NCI-H1105 (cell line): ENCODE measurements around the gene HIRIP3.

Experiments
- DNase-seq: peaks from one replicate; lab custom pipeline; 2025; lab: John Stamatoyannopoulos, UW

The HIRIP3 gene

DNA sequence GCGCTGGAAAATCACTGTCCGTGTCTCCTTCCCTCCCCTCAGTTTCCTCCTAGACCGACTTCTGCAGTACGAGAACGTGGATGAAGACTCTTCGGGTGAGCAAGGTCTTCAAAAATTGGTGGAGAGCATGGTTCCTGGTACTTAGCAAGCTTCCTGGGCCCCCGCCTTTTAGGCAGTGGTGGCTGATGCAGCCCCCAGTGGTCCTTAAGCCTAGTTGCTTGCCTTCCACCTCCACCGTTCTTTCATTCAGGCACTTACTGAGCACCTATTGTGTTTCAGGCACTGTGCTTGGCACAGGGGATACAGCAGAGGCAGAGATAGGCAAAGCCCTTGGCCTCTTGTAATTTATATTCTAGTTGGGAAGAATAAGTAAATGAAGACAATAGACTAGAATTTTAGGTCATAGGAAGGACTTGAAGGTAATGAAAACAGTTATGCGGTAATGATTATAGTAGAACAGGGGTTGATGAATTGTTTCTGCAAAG lies 1.4 kb upstream of the HIRIP3 start:
- no peak for DNase-seq

DNA sequence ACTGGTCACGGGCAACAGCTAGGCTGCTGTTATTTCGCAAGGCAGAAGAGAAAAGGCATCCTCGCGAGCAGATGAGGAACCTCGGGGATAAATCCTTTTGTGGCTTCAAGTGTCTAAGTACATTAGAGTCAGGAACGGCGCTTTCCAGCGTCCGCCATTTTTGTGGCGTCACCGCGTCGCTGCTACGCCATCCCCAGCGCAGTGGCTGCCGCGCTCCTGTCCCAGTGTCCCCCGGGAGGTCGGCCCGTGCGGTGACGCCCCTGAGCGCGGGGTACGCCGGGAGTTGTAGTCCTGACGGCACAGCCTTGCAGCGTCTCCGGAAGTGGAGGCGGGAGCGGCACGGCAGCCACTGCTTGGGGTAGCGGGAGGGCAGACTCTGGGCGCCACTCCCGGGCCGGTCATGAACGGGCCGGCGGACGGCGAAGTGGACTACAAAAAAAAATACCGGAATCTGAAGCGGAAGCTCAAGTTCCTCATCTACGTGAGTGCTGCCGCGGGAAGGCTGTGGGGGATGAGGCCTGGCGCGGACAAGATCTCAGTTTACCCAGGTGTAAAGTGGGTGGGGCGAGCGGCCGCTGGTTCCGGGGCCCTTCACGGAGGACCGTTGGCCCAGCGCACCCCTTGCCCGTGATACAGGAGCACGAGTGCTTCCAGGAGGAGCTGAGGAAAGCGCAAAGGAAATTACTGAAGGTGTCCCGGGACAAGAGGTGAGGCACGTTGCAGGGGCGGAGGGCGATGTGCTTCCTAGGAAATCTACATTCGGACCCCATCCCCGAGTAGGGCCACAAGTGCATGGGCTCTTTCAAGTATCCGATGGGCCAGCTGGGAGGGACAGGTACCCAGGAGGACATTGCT lies 721 bp upstream of the HIRIP3 start, which contains the start of gene INO80E:
Gene INO80E, plus strand, starts transcription at position 331 of the 855 bp plus-strand sequence. Its CDS starts 70 bp downstream, at position 401.
- peak; percentile 96 for DNase-seq

DNA sequence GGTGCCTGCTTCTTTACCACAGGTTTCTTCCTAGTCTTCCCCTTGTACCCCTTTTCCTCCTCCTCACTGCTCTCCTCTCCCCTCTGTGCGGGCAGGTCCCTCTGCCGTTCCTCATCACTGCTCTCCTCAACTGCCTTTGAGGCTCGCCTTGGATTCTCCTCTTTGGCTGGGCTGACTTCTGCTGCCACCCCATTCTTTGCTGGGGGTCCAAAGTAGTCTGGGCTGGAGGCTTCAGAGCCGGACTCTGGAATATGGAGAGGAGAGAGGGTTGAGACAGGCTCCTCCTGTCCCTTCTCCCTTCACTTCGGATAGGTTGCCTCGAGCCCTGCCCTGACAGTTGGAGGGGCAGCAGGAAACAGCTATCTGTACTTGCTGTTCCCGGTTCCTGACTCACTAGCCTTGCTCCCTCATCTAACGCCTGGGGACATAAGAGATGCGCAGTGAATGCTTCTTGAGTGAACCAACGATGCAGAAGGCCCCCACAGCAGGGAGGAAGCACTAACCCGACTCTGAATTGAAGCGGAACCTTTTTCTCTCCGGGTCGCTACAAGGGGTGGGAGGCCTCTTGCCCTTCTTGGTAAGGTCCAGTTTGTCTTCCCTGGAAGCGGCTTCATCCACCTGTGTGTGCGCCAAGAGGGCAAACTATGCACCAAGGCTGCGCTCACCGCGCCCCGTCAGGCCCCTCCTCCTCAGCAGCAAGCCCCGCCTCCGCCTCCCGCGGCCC lies 655 bp downstream of the HIRIP3 start:
- no peak for DNase-seq

DNA sequence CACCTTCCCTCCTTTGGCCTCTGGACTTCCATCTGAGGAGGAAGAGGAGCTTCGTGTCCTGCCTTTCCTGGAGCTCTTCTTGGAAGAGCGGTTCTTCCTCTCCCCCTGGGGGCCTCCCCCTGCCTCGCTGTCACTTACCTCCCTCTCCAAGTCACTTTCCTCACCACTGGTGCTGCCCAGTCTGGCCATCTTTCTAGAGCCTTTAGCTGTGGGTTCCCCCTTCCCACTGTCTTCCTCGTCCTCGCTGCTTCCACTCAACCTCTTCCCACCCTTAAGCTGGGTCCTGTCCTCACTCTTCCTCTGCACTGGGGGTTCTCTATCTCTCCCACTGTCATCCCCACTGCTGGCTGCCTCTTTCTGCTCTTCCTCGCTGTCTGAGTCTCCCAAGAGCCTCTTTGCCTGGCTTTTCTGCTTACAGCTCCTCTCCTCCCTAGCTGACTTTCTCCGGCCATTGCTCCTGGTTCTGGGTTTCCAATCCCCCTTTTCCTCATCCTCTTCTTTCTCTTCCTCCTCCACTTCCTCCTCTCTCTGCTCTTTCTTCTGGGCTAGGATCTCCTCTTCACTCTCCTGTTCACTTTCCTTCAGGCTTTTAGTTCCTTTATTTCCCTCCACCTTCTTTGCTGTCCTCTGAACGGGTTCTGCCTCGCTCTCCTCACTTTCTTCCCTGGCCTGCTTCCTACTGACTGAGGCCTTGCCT lies 1.4 kb downstream of the HIRIP3 start:
- DNase-seq = no peak

DNA sequence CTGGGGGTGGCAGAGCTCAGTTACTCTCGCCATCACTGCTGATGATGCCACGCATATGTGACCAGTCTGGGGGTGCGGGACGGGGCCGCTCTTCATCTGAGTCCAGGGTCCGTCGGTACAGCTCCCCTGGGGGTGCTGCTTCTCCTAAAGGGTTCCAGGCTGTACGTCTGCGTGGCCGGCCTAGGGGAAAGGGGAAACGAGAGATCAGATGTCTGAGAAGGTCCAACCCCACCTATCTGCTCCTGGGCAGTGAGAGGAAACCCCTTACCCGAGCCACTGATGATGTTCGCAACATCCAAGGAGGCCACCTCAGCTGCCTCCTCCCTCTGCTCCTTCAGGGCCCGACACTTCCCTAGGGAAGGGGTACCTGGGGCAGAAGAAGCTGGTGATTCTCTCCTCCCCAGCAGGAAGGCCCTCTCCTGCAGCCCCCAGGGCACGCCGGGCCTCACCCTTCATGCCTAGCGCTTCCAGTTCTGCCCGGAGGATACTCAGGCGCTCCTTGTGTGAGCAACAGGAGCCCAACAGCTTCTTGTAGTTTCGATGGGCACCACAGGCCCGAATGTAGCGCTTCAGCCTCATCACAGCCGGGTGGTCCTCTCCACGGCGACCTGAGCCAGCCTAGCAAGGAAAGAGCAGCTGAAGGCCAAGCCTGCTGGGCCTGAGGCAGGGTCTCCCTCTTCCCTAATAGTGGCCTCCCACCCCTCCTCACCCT lies 2.1 kb downstream of the HIRIP3 start:
- no peak for DNase-seq

DNA sequence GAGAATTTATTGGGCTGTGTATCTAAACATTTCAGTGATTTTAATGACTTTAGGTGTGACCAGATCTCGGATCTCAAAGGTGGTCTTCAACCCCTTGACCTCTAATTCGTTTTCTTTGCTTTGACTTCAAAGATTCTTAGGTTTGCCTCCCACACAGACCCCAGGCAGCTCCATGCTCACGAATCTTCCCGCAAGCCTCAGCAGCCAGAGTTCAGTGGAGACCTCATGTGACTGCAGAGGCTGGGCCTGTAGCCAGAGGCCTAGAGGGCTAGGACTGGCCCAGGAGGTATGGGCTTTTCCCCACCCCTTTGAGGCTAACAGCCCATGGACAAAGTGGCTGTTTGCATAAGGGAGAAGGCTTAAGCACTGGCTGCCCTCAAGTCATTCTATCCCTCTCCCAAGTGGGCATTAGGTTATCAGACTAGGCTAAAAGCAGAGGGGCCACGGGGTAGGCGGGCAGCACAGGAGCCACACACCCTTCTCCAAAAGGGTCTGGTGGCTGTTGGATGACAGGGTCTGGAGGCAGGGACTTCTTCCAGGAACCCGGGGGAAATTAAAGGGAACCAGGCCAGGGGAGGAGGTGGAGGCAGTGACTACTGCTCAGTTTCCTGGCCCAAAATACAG lies 3.0 kb downstream of the HIRIP3 start:
- DNase-seq = no peak

DNA sequence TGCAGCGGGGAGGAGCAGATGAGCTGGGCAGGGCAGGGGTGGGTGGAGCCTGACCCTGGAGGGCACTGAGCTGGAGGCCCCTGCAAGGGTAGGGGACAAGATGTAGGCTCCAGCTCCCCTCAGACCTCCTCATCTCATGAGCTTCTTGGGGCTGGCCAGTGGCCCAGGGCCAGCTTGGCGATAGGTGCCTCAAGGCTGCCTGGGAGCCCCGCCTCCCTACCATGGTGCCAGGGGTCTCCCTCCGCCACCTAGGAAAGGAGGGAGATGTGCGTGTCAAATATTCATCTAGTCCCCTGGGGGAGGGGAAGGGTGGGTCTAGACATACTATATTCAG lies 3.9 kb downstream of the HIRIP3 start:
- no peak for DNase-seq

DNA sequence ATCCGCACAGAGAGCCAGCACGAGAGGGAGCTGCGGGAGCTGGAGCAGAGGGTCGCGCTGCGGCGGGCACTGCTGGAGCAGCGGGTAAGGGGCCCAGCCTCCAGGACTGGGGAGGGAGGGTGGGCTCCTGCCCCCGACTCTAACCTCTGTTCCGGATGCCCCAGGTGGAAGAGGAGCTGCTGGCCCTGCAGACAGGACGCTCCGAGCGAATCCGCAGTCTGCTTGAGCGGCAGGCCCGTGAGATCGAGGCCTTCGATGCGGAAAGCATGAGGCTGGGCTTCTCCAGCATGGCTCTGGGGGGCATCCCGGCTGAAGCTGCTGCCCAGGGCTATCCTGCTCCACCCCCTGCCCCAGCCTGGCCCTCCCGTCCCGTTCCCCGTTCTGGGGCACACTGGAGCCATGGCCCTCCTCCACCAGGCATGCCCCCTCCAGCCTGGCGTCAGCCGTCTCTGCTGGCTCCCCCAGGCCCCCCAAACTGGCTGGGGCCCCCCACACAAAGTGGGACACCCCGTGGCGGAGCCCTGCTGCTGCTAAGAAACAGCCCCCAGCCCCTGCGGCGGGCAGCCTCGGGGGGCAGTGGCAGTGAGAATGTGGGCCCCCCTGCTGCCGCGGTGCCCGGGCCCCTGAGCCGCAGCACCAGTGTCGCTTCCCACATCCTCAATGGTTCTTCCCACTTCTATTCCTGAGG lies 4.4 kb downstream of the HIRIP3 start:
- DNase-seq = no peak

DNA sequence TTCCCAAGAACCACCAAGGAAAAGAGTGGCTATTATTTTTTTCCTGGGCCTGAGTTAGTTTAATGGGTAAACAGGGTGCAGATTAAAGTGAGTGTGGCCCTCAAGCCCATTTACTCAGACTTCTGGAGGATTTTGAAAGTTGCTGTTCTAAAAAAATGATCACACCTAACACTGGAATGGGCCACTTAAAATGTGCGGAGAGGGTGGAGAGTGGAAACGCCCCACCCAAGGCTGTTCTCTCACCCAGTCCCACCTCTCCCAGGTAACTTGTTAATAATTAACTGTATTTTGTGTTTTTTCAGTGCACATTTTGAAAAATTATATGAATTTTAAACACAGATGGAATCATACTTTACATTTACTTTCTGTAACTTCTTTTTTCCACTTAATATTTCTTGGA lies 5.4 kb downstream of the HIRIP3 start:
- DNase-seq = no peak

DNA sequence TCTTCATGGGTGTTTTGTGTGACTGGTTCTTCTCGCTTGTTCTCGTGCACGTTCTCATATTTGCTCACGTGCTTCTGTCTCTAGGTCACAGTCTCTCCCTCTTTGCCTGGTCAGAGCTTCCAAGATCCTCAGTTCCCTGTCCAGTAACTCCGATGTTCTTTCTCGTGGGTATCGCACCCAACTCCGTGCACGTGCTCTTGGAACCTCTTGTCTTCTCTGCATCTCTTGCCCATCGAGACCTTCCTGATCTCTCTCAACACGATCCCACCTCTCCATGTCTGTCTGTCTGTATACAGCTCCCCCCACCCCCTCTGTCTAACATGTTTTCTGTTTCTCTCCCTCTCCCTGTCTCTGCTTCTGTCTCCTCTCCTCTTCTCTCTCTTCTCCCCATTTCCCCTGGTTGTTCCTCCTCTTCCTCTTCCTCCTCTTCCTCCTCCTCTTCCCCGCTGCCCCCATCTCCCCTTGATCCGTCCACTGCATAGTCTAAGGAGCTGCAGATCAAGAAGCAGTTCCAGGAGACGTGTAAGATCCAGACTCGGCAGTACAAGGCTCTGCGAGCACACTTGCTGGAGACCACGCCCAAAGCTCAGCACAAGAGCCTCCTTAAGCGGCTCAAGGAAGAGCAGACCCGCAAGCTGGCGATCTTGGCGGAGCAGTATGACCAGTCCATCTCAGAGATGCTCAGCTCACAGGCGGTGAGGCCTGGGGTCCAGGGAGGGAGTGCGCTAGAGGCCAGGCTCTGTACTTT lies 6.1 kb downstream of the HIRIP3 start:
- no peak for DNase-seq

DNA sequence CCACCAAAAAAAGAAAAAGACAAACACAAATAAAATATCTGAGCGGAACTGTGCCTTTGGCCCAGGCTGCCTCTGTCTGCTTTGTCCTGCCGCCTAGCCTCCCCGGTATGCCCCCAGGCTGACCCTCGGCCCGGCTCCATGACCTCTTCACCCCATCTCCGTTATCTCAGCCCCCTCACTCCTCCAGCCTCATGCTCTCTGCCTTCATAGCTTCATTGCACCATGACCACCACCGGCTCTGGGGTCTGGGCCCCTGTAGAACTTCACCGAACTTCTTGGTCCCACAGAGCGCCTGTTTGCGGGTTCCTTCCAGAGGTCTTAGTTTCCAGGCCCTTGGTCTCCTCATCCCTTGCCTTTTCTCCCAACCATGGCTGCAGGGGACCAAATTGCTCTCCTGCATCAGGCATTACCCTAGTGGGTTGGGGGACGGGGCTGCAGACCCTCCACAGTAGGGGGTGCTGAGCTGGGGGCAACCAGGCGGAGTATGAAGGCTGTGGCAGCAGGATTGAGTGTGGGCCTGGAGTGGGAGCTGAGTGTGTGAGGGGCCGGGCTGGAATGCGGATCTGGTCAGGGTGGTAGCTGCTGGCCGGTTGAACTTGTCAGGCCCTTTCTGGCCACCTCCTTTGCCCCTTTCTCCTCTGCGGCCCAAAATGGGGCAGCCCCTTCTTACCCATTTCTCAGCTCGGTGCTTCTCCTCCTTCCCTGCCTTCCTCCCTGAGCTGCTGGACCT lies 6.9 kb downstream of the HIRIP3 start:
- DNase-seq = no peak

DNA sequence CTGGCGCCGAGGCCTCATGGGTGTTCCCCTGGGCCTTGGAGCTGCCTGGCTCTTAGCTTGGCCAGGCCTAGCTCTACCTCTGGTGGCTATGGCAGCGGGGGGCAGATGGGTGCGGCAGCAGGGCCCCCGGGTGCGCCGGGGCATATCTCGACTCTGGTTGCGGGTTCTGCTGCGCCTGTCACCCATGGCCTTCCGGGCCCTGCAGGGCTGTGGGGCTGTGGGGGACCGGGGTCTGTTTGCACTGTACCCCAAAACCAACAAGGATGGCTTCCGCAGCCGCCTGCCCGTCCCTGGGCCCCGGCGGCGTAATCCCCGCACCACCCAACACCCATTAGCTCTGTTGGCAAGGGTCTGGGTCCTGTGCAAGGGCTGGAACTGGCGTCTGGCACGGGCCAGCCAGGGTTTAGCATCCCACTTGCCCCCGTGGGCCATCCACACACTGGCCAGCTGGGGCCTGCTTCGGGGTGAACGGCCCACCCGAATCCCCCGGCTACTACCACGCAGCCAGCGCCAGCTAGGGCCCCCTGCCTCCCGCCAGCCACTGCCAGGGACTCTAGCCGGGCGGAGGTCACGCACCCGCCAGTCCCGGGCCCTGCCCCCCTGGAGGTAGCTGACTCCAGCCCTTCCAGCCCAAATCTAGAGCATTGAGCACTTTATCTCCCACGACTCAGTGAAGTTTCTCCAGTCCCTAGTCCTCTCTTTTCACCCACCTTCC lies 7.9 kb downstream of the HIRIP3 start:
- no peak for DNase-seq

DNA sequence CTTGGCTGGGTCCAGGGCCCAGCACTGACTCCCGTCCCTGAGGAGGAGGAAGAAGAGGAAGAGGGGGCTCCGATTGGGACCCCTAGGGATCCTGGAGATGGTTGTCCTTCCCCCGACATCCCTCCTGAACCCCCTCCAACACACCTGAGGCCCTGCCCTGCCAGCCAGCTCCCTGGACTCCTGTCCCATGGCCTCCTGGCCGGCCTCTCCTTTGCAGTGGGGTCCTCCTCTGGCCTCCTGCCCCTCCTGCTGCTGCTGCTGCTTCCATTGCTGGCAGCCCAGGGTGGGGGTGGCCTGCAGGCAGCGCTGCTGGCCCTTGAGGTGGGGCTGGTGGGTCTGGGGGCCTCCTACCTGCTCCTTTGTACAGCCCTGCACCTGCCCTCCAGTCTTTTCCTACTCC lies 8.5 kb downstream of the HIRIP3 start:
- no peak for DNase-seq

DNA sequence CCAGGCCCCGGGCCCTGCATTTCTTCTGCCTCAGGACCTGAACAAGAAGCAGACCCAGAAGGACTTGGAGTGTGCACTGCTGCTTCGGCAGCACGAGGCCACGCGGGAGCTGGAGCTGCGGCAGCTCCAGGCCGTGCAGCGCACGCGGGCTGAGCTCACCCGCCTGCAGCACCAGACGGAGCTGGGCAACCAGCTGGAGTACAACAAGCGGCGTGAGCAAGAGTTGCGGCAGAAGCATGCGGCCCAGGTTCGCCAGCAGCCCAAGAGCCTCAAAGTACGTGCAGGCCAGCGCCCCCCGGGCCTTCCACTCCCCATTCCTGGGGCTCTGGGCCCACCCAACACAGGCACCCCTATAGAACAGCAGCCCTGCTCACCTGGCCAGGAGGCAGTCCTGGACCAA lies 9.2 kb downstream of the HIRIP3 start:
- DNase-seq = no peak

DNA sequence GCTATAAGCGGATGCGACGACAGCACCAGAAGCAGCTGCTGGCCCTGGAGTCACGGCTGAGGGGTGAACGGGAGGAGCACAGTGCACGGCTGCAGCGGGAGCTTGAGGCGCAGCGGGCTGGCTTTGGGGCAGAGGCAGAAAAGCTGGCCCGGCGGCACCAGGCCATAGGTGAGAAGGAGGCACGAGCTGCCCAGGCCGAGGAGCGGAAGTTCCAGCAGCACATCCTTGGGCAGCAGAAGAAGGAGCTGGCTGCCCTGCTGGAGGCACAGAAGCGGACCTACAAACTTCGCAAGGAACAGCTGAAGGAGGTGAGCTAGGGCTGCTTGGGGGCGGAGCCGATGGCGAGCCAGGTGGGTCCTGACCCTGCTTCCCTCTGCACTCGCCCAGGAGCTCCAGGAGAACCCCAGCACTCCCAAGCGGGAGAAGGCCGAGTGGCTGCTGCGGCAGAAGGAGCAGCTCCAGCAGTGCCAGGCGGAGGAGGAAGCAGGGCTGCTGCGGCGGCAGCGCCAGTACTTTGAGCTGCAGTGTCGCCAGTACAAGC lies 10.1 kb downstream of the HIRIP3 start:
- DNase-seq = no peak

DNA sequence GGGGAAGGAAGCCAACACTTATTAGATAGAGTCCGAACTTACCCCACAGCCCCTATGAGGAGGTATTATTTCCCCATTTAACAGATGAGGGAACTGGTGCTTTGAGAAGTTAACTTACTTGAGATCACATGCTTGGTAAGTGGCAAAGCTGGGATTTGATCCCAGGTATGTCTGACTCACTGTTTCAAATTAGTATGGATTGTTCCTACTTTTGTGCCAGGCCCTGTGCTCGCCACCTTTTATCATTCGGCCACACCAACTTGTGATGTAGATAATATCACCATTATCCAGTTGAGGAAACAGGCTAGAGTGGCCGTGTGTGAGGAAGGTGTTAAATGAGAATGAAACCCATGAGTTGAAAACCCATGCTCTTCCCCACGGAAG lies 10.7 kb downstream of the HIRIP3 start:
- DNase-seq = no peak

DNA sequence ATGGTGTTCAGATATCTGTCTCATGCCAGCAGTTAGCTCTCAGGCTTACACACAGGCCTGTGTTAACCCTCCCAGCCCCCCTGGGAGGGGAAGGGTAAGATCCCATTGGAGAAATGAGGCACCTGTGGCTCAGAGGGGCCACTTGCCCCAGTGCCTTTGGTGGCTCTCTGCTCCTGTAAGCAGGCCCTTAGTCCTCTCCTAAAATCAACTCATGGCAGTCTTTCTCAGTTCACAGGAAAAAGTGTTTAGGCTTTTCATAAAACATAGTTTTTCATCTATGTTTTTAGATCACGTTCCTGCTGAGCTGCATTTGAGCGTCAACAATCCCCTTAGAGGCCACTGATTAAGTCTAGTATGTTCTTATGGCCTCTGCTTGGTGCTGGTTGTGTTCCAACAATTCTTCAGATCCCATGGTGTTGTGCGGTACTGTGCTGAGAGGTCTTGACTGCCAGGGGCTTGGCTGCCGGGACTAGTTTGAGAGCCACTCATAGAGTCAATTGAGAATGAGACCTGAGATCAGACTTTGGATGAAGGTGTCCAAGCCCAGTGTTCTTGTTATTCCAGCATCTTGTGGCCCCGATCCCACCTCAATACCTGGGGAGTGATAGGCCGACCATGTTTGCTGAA lies 11.2 kb downstream of the HIRIP3 start:
- DNase-seq = no peak
